H1 (cell line): ENCODE measurements around the gene FOXA3. TPM values are rescaled to one million over a fixed set of nuclear protein-coding genes. Genes with fewer than 3 reads are reported as not detected.
A peak's percentile ranks its signal among the peaks of the same experiment; 100 is the strongest.

Experiments used
- BACH1 ChIP-seq: IDR thresholded peaks from 2 replicates; pipeline ENCODE4 v1.6.1; 2012; ENCODE audit warnings: low read length, improper control_type of control experiment
- GTF2F1 ChIP-seq: IDR thresholded peaks from 2 replicates; pipeline ENCODE4 v1.6.1; 2012; ENCODE audit warnings: low read depth, low read length, improper control_type of control experiment, borderline replicate concordance
- NRF1 ChIP-seq: IDR thresholded peaks from 2 replicates; pipeline ENCODE4 v1.6.1; 2011; ENCODE audit warnings: mild to moderate bottlenecking, low read depth, low read length, improper control_type of control experiment
- POLR2A ChIP-seq, 2 experiments: IDR thresholded peaks; 1 replicate in 1 of 2; 2 replicates in 1 of 2; pipeline ENCODE4 v1.6.1; 2011; ENCODE audit warnings: low read depth in 2 of 2, low read length in 2 of 2, mild to moderate bottlenecking in 2 of 2; ENCODE audit errors: control extremely low read depth in 1 of 2
- RFX5 ChIP-seq: IDR thresholded peaks from 2 replicates; pipeline ENCODE4 v1.6.1; 2011; ENCODE audit warnings: low read depth, low read length, improper control_type of control experiment, borderline replicate concordance
- SP1 ChIP-seq: IDR thresholded peaks from 2 replicates; pipeline ENCODE4 v1.6.1; 2011; ENCODE audit warnings: low read depth, low read length
- SP4 ChIP-seq: IDR thresholded peaks from 2 replicates; pipeline ENCODE4 v1.6.1; 2012; ENCODE audit warnings: low read length, inconsistent platforms
- TAF1 ChIP-seq: IDR thresholded peaks from 2 replicates; pipeline ENCODE4 v1.6.1; 2011; ENCODE audit warnings: mild to moderate bottlenecking, low read depth, low read length
- polyA plus RNA-seq, 7 experiments: library from polyadenylated mRNA; depleted of rRNA in 3 of 7; stranded (reverse) in 5 of 7; unstranded in 2 of 7; fragments of >200 nt in 5 of 7; fragments of 200-250 nt in 2 of 7; gene quantifications; 1 replicate in 5 of 7; 2 replicates in 1 of 7; 4 replicates in 1 of 7; pipeline versions ENCODE4 v1.2.1 to v1.2.3, GENCODE V29; 2011 to 2013; ENCODE audit warnings: missing spikeins in 2 of 7, mixed read lengths in 2 of 7
- total RNA-seq: library from RNA; stranded (reverse); fragmentation: NEBNext Ultra II Directional; extraction: Animal tissue kit (Norgen Biotek cat#: 25700); gene quantifications from 2 replicates; pipeline ENCODE4 v1.2.1, GENCODE V29; 2021
- TF ChIP-seq, protein P1 (sequence below): IDR thresholded peaks from 2 replicates; pipeline ENCODE4 v1.6.1; 2012; ENCODE audit warnings: inconsistent platforms
- TF ChIP-seq, protein P2 (sequence below): IDR thresholded peaks from 2 replicates; pipeline ENCODE4 v1.6.1; 2012; ENCODE audit warnings: inconsistent platforms

The FOXA3 gene
- total and polyA plus RNA-seq, 2 of the 8 experiments (the other 6 are each of a cell fraction or from before 2014, with no cell fraction given), result 20.2 to 49.1 TPM

DNA sequence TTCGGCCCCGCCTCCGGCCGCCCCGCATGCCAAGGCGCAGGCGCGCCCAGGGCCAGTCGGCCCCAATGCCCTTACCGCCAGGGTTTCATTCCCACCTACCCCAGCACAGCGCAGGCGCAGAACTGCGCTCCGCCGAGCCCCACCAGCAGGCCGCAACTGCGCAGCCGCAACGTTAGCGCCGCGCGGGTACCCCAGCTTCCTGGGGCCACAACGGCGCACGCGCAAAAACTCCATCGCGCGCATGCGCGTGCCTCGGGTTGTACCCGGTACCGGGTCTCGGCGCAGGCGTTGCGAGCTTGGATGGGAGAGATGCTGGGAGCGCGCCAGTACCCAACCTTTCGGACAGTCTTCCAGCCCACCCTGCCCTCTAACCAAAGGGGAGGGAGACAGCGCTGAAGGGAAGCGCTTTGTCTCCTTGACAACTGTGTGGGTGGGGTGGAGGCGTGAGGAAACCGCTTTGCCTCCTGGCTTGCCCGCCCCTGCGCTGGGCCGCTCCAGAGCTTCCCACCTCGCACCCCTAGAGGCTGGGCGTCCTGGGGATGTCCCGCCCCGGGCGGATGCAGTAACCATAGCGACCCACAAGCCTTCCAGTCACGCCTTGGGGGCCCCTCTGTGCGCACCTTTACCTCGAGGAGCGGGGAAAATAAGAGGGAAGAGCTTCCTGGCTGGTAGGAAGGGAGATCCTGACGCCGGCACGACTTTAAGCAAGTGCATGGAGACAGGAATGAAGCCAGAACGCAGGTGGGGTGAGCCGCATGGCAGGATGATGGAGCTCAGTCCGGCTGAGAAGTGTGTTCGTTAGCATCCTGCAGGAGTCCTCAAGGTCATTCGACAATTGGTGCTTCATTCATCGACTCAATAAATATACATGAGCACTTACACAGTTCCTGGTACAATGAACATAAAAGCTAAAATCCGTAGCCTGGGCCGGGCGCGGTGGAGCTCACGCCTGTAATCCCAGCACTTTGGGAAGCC lies 38.8 kb downstream of the FOXA3 start (continued):
- TF ChIP-seq, protein P1, sequence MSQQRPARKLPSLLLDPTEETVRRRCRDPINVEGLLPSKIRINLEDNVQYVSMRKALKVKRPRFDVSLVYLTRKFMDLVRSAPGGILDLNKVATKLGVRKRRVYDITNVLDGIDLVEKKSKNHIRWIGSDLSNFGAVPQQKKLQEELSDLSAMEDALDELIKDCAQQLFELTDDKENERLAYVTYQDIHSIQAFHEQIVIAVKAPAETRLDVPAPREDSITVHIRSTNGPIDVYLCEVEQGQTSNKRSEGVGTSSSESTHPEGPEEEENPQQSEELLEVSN, result peak; percentile 42; the same call in 1 of the 2 replicates
- no peak for TF ChIP-seq GTF2F1
- no peak; a peak in 1 of 3 replicates for TF ChIP-seq POLR2A (IDR thresholded peaks at IDR 0.05; ENCODE audit: control extremely low read depth in 1 of 2, low read depth in 2 of 2, low read length in 2 of 2)
- no peak for TF ChIP-seq BACH1
- TF ChIP-seq, protein P2, sequence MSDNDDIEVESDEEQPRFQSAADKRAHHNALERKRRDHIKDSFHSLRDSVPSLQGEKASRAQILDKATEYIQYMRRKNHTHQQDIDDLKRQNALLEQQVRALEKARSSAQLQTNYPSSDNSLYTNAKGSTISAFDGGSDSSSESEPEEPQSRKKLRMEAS, result peak; percentile 59
- TF ChIP-seq NRF1, result peak; percentile 100
- TF ChIP-seq SP1, result peak; percentile 62; the same call in 1 of the 2 replicates
- peak; percentile 92; the same call in 1 of the 2 replicates for TF ChIP-seq SP4
- TF ChIP-seq TAF1, result peak; percentile 49; the same call in 1 of the 2 replicates
- TF ChIP-seq RFX5, result no peak
